Activated naive CD4-positive, alpha-beta T cell treated with anti-CD3 and anti-CD28 coated beads for 36 hours (primary cell): Measurements from ENCODE around the gene STX5. TPM values are rescaled to one million over a fixed set of nuclear protein-coding genes. Genes with fewer than 3 reads are reported as not detected.

Experiments
- CTCF ChIA-PET: fragments of 350-600 bp; sonication (Branson Sonifier 250); formaldehyde crosslinking; loops from one replicate; lab custom pipeline; 2021; ENCODE audit warnings: antibody characterized with exemption; lab: Charles Lee
- DNase-seq: peaks from one replicate; pipeline ENCODE4 v3.0.0-alpha.2; 2020
- H3K27ac Mint-ChIP-seq: one replicate; pipeline ENCODE4 v1.8.0; 2021; ENCODE audit warnings: mild to moderate bottlenecking, mixed read lengths
- H3K27me3 Mint-ChIP-seq: one replicate; pipeline ENCODE4 v1.8.0; 2021; ENCODE audit warnings: low read depth, mixed read lengths
- H3K36me3 Mint-ChIP-seq: one replicate; pipeline ENCODE4 v1.8.0; 2021; ENCODE audit warnings: low read depth, mixed read lengths
- H3K4me1 Mint-ChIP-seq: one replicate; pipeline ENCODE4 v1.8.0; 2021; ENCODE audit warnings: low read depth, mixed read lengths
- H3K4me3 Mint-ChIP-seq: one replicate; pipeline ENCODE4 v1.8.0; 2021; ENCODE audit warnings: mild to moderate bottlenecking, moderate library complexity, mixed read lengths
- H3K9me3 Mint-ChIP-seq: one replicate; pipeline ENCODE4 v1.8.0; 2021; ENCODE audit warnings: mixed read lengths
- intact Hi-C: fragments of 100-400 bp; cut with micrococcal nuclease; formaldehyde crosslinking; loops from one replicate; pipeline ENCODE4 v1.15.1; 2023
- total RNA-seq, 2 experiments: library from RNA; stranded (reverse); gene quantifications; one replicate each; pipeline ENCODE4 v1.2.3, GENCODE V29; 2021

STX5 gene
- total RNA-seq, 2 experiments from 2014 or later, result 22.7 to 23.0 TPM

DNA sequence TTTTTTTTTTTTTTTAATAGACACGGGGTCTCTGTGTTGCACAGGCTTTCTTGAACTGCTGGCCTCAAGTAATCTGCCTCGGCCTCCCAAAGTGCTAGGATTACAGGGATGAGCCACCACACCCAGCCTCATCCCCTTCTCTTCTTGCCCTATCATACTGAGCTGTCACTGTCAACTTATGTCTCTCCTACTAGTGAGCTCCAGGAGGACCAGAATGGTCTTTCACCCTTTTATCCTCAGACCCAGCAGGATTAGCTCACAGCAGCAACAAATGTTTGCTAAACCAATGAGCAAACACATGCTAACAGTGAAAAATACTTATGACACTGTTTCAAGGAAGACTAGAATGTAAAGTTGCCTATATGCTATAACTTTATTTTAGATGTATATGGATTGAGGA lies 20.2 kb downstream of the STX5 start:
- no peaks in the 10 kb centered on the region for H3K4me1 Mint-ChIP-seq
- no peaks in the 10 kb centered on the region for H3K9me3 Mint-ChIP-seq
- CTCF ChIA-PET, result interaction anchor here (0.6 to 2.1 kb wide), 3 partner anchors 8 to 25 kb away, joined by 4 to 6 read pairs (median 4); partner anchors contain the start of gene TMEM179B
- intact Hi-C loops, result no loop called here
- no peak for DNase-seq
- no peak overlapping the region for H3K4me3 Mint-ChIP-seq
- no peak overlapping the region for H3K27ac Mint-ChIP-seq
- H3K27me3 Mint-ChIP-seq, result no peaks in the 10 kb centered on the region
- no peaks in the 10 kb centered on the region for H3K36me3 Mint-ChIP-seq

DNA sequence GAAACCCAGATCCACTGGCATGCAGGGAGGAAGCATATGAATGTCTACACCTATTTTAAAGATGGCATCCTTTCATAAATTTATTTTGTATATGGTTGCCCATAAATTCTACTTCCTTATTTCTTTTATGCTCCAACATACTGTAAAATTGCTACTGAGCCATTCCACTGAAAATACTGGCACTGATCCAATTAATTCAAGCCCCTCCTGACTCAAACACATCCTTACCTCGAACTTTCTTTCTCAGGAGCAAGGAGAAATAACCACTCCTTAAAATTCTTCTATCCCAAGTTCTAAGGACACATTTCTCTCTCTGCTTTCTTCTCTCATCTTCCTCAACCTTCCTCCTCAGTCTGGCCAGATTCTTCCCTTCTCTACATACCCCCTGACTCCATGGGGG lies 21.1 kb downstream of the STX5 start:
- CTCF ChIA-PET, result interaction anchor here (0.6 kb wide), 1 partner anchor 9 kb away, joined by 4 read pairs; no protein-coding TSS in a partner anchor
- H3K27ac Mint-ChIP-seq, result no peak overlapping the region
- H3K4me1 Mint-ChIP-seq, result peaks cover 6% of the 10 kb centered on the region
- H3K36me3 Mint-ChIP-seq, result no peaks in the 10 kb centered on the region
- no peak overlapping the region for H3K4me3 Mint-ChIP-seq
- no peak for DNase-seq
- no peaks in the 10 kb centered on the region for H3K27me3 Mint-ChIP-seq
- intact Hi-C loops, result no loop called here
- H3K9me3 Mint-ChIP-seq, result no peaks in the 10 kb centered on the region

DNA sequence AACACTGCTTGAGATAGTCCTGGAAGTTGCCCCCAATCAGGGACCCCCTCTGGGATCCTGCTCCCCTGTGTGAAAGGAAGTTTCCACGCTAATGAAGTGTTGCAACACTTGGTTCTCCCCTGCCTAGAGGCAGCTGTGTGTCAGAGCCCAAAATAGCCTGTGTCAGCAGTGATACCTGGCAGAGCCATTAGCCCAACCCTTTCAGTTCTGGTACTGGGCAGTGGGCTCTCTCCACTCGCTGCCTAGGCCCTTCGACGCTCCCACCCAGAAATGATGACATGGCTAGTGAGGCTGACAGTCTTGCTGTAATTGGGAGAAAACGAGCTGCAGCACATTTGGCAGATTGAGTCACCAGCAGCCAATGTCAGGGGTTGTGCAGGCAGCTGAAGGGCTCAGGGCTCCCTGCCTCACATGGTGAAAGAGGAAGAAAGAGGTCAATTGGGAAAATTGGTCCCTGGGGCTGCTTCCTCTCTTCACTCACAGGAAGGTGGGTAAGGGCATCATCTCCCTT lies 25.2 kb downstream of the STX5 start:
- peaks cover 26% of the 10 kb centered on the region for H3K4me1 Mint-ChIP-seq
- CTCF ChIA-PET, result interaction anchor here (0.5 to 1.9 kb wide), 3 partner anchors 19 to 74 kb away, joined by 3 to 12 read pairs (median 5); no protein-coding TSS in a partner anchor
- H3K27me3 Mint-ChIP-seq, result no peaks in the 10 kb centered on the region
- no peaks in the 10 kb centered on the region for H3K9me3 Mint-ChIP-seq
- H3K4me3 Mint-ChIP-seq, result peak overlapping the region; percentile 95
- peaks cover 17% of the 10 kb centered on the region for H3K36me3 Mint-ChIP-seq
- no peak overlapping the region for H3K27ac Mint-ChIP-seq
- no peak for DNase-seq
- intact Hi-C loops, result no loop called here

DNA sequence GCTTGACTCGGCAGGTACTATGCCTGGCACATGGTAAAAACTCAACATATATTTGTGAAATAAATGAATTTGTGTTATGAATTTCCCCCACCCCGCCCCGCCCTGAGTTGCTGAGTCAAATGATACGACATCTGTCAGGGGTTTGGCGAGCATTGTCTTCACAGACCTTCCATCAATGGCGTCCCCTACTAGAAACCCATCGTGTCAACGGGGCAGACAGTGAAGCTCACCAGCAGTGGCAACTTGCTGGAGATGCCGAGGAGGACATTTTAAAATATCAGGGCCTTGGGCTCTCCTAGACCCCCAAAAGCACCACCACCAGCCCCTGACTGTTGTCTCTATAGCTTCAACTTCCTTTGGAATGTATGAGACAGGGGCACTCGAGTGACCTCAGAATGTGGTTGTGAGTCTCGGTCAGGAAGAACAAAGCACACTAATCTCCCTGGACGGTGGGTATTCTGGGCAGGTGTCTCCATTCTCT lies 25.9 kb downstream of the STX5 start:
- intact Hi-C loops, result loop anchor here (1.0 kb wide), 7 partner anchors 14 to 78 kb away; partner anchors contain the start of genes SLC3A2, STX5, TEX54 and TMEM179B
- peak overlapping the region; percentile 95 for H3K4me3 Mint-ChIP-seq
- peaks cover 23% of the 10 kb centered on the region for H3K36me3 Mint-ChIP-seq
- CTCF ChIA-PET, result interaction anchor here (0.6 to 1.8 kb wide), 6 partner anchors 18 to 412 kb away, joined by 3 to 12 read pairs (median 4); partner anchors contain the start of gene SLC3A2
- H3K27ac Mint-ChIP-seq, result peak overlapping the region; percentile 94
- DNase-seq, result peak; percentile 36
- H3K27me3 Mint-ChIP-seq, result no peaks in the 10 kb centered on the region
- H3K9me3 Mint-ChIP-seq, result no peaks in the 10 kb centered on the region
- H3K4me1 Mint-ChIP-seq, result peaks cover 28% of the 10 kb centered on the region

DNA sequence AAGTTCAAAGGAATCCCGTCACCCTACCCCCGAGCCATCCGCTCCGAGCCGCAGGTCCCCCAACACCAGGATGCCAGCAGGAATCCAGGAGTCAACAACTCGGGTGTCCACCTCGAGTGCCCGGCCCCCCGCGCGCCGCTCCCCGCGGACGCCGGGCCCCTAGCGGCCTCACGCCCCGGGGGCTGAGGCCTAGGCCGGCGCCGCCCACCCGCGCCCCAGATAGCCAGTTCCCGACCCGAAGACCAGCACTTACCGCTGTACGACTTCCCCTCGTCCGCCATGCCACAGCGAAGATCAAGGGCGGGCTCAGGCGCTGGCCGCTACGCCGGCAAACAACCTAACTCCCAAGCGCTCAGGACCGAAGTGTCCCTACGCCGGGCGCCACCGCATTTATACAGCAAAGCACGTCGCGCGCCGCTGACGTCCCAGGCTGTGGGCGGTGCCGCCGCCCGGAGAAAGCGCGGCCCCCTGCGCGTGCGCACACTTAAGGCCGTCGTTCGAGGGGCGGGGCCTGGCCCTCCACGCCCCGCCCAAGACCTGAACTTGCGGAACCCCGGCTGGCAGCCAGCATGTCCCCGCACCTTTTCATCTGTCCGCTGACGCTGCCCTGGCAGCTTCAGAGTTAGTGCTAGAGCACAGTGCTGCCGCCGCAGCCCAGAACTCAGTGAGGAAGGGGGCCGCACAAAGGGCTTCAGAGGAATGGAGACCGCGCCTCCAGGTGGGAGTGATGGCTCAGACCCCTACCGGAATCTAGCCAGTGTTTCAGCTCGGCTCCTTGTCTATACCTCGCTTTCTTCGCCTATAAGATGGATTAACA lies 26.6 kb downstream of the STX5 start, which contains the start of gene NXF1:
TSS of gene NXF1 (minus strand) at position 365 of the 817 bp plus-strand sequence. CDS start at position 281, 84 bp downstream.
- Mint-ChIP-seq H3K4me1 (peaks cover 28% of the 10 kb centered on the region), H3K27me3 (no peaks in the 10 kb centered on the region), H3K36me3 (peaks cover 26% of the 10 kb centered on the region), H3K4me3 (peak within 1 kb of the TSS; percentile 95), H3K9me3 (no peaks in the 10 kb centered on the region), H3K27ac (peak within 1 kb of the TSS; percentile 94)
- DNase-seq, result peak; percentile 93
- CTCF ChIA-PET, result interaction anchor here (0.6 to 1.8 kb wide), 6 partner anchors 17 to 411 kb away, joined by 3 to 12 read pairs (median 4); partner anchors contain the start of gene SLC3A2
- intact Hi-C loops, result loop anchor here (1.0 kb wide), 7 partner anchors 13 to 77 kb away; partner anchors contain the start of genes SLC3A2, STX5, TEX54 and TMEM179B

DNA sequence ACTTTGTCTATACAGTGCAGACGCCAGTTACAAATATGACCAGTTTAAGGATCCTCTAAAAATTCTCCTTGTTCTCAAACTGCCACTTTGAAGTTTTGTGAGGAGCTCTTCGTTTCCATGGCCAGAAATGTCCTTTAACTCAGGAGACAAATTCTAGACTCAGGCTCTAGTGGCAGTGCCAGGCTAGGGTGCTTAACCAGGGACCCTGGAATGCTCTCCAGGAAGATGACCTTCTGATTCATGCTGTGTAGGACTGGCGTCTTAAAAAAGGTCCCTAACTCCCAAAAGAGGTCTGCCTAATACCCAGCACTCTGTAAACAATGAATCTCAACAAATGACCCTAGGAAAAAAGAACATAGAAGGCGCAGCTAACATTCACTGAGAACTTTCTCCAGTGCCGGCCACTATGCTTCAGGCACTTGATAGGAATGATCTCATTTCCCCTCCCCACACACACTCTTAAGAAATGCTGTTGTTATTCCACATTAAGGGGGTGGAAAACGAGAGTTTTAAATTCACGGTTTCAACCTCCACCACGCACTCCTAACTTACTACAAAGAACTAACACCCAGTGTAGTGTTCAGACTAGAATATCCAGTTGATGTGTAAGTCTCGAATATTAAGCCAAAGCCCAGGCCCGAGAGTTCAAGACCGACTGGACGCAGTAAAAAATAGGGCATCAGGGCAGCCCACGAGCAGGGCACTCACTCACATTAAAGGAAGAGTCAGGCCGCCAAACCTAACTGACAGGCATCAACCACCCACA lies 27.4 kb downstream of the STX5 start:
- H3K36me3 Mint-ChIP-seq, result peaks cover 29% of the 10 kb centered on the region
- intact Hi-C loops, result loop anchor here (1.0 kb wide), 7 partner anchors 12 to 76 kb away; partner anchors contain the start of genes SLC3A2, STX5, TEX54 and TMEM179B
- DNase-seq, result peak; percentile 13
- H3K27me3 Mint-ChIP-seq, result no peaks in the 10 kb centered on the region
- peaks cover 30% of the 10 kb centered on the region for H3K4me1 Mint-ChIP-seq
- H3K4me3 Mint-ChIP-seq, result peak overlapping the region; percentile 95
- peak overlapping the region; percentile 93 for H3K27ac Mint-ChIP-seq
- no peaks in the 10 kb centered on the region for H3K9me3 Mint-ChIP-seq
- CTCF ChIA-PET, result interaction anchor here (0.7 to 1.2 kb wide), 3 partner anchors 8 to 18 kb away, joined by 3 to 4 read pairs (median 3); no protein-coding TSS in a partner anchor

DNA sequence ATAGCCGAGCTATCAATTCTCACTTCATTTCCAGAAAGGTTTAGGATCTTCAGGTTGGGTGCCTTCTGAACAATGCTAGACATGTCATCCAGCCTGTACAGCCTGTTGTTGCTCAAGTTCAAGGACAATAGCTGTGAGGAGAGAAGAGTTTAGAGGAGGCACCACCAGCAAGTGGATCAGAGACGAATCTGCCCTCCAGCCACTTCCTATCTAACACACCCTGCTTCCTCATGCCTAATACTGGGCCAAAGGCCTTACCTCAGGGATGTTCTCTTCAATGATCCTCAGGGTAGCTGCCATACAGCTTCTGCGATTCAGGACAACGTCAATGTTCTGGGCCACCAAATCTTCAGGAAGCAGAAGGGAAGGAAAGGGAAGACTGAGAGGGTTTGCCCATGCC lies 30.8 kb downstream of the STX5 start:
- DNase-seq, result no peak
- Mint-ChIP-seq H3K4me3 (no peak overlapping the region), H3K9me3 (no peaks in the 10 kb centered on the region), H3K36me3 (peaks cover 53% of the 10 kb centered on the region), H3K27me3 (no peaks in the 10 kb centered on the region), H3K4me1 (peaks cover 26% of the 10 kb centered on the region), H3K27ac (no peak overlapping the region)
- CTCF ChIA-PET, result interaction anchor here (1.1 kb wide), 2 partner anchors 10 to 63 kb away, joined by 3 read pairs; no protein-coding TSS in a partner anchor
- intact Hi-C loops, result no loop called here

DNA sequence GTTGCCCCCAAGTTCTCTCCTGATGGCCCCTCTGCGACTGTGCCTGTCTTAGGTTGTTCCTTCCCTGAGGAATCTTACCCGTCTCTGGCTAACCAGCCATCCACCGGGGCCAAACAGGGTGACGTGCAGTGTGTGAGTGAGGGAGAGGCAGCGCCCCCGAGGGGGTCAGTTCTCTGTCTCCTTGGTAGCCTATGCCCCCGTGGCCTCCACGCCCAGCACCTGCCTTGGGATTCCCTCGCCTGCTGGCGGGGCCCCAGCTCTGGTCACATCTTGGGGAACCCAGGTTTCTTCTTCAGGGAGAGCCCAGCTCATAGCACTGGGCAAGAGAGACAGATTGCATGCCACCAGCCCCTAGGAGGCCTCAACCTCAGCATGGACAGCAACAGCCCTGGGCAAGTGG lies 32.4 kb downstream of the STX5 start:
- H3K27ac Mint-ChIP-seq, result no peak overlapping the region
- CTCF ChIA-PET, result no interaction called here
- H3K36me3 Mint-ChIP-seq, result peaks cover 65% of the 10 kb centered on the region
- DNase-seq, result no peak
- no peaks in the 10 kb centered on the region for H3K9me3 Mint-ChIP-seq
- H3K4me3 Mint-ChIP-seq, result no peak overlapping the region
- no peaks in the 10 kb centered on the region for H3K27me3 Mint-ChIP-seq
- H3K4me1 Mint-ChIP-seq, result peaks cover 24% of the 10 kb centered on the region
- intact Hi-C loops, result no loop called here

DNA sequence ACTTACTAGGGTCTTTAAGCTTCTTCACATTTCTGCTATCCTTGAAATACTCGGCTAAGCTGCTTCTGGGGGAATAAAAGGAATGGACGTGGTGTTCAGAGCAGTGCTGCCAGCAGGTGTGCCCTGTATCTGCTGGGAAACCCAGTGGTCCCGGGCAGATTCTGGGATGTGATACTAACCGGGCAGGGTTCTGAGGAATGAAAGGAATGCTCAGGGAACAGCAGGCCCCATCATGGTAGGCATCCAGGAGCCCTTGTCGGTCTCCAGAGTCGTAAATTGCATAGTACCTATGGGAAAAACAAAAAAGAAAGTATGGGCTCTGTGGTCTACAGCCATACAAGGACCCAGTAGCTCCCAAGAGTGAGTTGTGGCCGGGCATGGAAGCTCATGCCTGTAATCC lies 35.6 kb downstream of the STX5 start:
- Mint-ChIP-seq H3K9me3 (no peaks in the 10 kb centered on the region), H3K4me3 (no peak overlapping the region), H3K4me1 (peaks cover 13% of the 10 kb centered on the region), H3K36me3 (peaks cover 59% of the 10 kb centered on the region), H3K27ac (no peak overlapping the region), H3K27me3 (no peaks in the 10 kb centered on the region)
- no peak for DNase-seq
- CTCF ChIA-PET, result interaction anchor here (0.7 to 4.0 kb wide), 3 partner anchors 8 to 40 kb away, joined by 3 to 24 read pairs (median 4); partner anchors contain the start of gene TMEM179B
- intact Hi-C loops, result no loop called here

DNA sequence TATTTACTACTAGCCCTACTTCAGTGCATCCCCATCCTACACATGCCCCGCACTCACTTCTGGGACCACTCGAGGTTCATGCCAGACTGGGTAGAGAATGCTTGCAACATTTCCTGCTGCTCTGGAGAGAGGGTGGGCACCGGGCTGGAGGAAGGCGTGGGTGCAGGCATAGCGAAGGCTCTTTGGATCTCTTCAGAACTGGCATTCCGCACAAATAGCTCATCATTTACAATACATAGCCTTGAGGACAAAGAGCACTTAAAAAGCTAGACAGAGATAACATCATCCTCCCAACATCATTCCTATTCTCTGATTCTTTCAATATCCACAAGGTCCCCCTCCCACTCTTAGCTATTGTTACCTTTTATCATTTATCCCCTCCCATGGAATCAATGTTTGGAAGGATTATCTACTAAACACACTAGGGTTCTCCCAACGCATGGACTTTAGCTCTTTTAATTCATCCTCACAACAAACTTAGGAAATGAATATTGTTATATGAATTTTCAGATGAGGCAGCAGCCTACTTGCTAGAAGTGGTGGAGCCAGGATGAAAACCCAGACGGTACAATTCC lies 37.6 kb downstream of the STX5 start:
- CTCF ChIA-PET, result interaction anchor here (0.6 to 4.0 kb wide), 4 partner anchors 8 to 58 kb away, joined by 3 to 24 read pairs (median 4); partner anchors contain the start of genes STX5 and TMEM179B
- peaks cover 60% of the 10 kb centered on the region for H3K36me3 Mint-ChIP-seq
- no peaks in the 10 kb centered on the region for H3K9me3 Mint-ChIP-seq
- DNase-seq, result no peak
- peak overlapping the region; percentile 36 for H3K27ac Mint-ChIP-seq
- H3K4me1 Mint-ChIP-seq, result peaks cover 29% of the 10 kb centered on the region
- intact Hi-C loops, result no loop called here
- H3K27me3 Mint-ChIP-seq, result no peaks in the 10 kb centered on the region
- no peak overlapping the region for H3K4me3 Mint-ChIP-seq

DNA sequence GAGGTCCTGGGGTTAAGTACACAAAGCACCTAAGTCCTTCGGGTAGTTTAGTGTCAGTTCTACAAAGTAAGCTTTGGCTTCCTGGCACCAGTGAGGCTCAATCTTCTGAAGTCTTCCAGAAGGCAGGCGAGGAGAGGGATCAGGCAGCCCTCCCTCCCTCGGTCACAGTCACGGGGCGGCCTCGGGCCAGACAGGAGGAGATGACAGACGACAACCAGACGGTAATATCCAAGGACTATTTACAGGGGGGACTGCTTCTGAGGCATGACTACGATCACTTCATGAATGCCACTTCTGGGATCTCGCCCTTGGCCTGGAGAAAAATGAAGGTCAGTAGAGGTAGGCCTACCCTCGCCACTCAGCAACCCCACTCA lies 39.7 kb downstream of the STX5 start:
- H3K36me3 Mint-ChIP-seq, result peaks cover 49% of the 10 kb centered on the region
- H3K4me3 Mint-ChIP-seq, result peak overlapping the region; percentile 85
- DNase-seq, result peak; percentile 28
- H3K27me3 Mint-ChIP-seq, result no peaks in the 10 kb centered on the region
- peak overlapping the region; percentile 90 for H3K27ac Mint-ChIP-seq
- CTCF ChIA-PET, result interaction anchor here (0.7 kb wide), 1 partner anchor 32 kb away, joined by 3 read pairs; no protein-coding TSS in a partner anchor
- intact Hi-C loops, result loop anchor here (1.0 kb wide), 3 partner anchors 13 to 49 kb away; partner anchors contain the start of gene NXF1
- H3K9me3 Mint-ChIP-seq, result no peaks in the 10 kb centered on the region
- H3K4me1 Mint-ChIP-seq, result peaks cover 47% of the 10 kb centered on the region
